Heart left ventricle (tissue), 16 donors: ENCODE results near the gene ERGIC1. TPM values are rescaled to one million over a fixed set of nuclear protein-coding genes. Genes with fewer than 3 reads are reported as not detected.

ENCODE experiments used
- ATAC-seq, 4 donors: fragments of 200-7000 bp; cut with Tn5 transposase; one replicate each; pipeline ENCODE4 v1.9.1; 2020 to 2022; ENCODE audit warnings: moderate library complexity in 4 of 4, mild to moderate bottlenecking in 3 of 4, moderate number of reproducible peaks in 1 of 4
- DNase-seq, 5 donors: peaks; one replicate each; pipeline ENCODE4 v3.0.0-alpha.2; 2020
- H3K27ac ChIP-seq, 12 donors: fragments of 200-600 bp; sonication (generic) in 4 of 12; one replicate each; pipeline versions ENCODE4 v1.5.0 to v1.8.0; 2016 to 2022; ENCODE audit warnings: mild to moderate bottlenecking in 2 of 12
- H3K27me3 ChIP-seq, 9 donors: fragments of 200-600 bp; sonication (generic) in 2 of 9; one replicate each; pipeline versions ENCODE4 v1.5.1 to v1.8.0; 2016 to 2022; ENCODE audit warnings: mild to moderate bottlenecking in 3 of 9
- H3K36me3 ChIP-seq, 9 donors: fragments of 200-600 bp; sonication (generic) in 2 of 9; one replicate each; pipeline versions ENCODE4 v1.5.0 to v1.8.0; 2018 to 2022; ENCODE audit warnings: mild to moderate bottlenecking in 2 of 9
- H3K4me1 ChIP-seq, 12 donors: fragments of 200-600 bp; sonication (generic) in 4 of 12; one replicate each; pipeline versions ENCODE4 v1.5.0 to v1.8.0; 2016 to 2022; ENCODE audit warnings: mild to moderate bottlenecking in 3 of 12
- H3K4me3 ChIP-seq, 12 donors: fragments of 200-600 bp; sonication (generic) in 4 of 12; one replicate each; pipeline versions ENCODE4 v1.5.0 to v1.8.0; 2017 to 2022; ENCODE audit warnings: mild to moderate bottlenecking in 9 of 12, moderate library complexity in 4 of 12
- H3K9me3 ChIP-seq, 12 donors: fragments of 200-600 bp; sonication (generic) in 4 of 12; one replicate each; pipeline versions ENCODE4 v1.5.0 to v1.8.0; 2016 to 2022; ENCODE audit warnings: mild to moderate bottlenecking in 1 of 12
- POLR2A ChIP-seq, 2 donors: fragments of 450-650 bp; IDR thresholded peaks; one replicate each; pipeline ENCODE4 v1.6.1; 2017; ENCODE audit warnings: antibody characterized with exemption in 2 of 2, mild to moderate bottlenecking in 2 of 2, moderate library complexity in 2 of 2
- WGBS, 4 donors: extraction: QIAGEN DNeasy Blood & Tissue Kit in 2 of 4; methylation state at CpG; one replicate each; pipeline versions ENCODE4 v1.1.5 to v1.1.7; 2013 to 2018; 5-methylcytosine and 5-hydroxymethylcytosine counted together
- intact Hi-C, 10 donors: fragments of 100-400 bp; cut with DNase I; formaldehyde crosslinking; loops; one replicate each; pipeline versions ENCODE4 v1.11.1 to v1.14.2; 2022
- polyA plus RNA-seq, 2 donors: library from polyadenylated mRNA; stranded (reverse); fragments of 200-250 nt; gene quantifications; one replicate each; pipeline ENCODE4 v1.2.3, GENCODE V29; 2013
- total RNA-seq, 9 donors: library from RNA; depleted of rRNA in 2 of 9; stranded (reverse); fragments of >200 nt in 2 of 9; fragmentation: NEBNext Ultra II Directional in 3 of 9; extraction: Animal tissue kit (Norgen Biotek cat#: 25700) in 3 of 9; gene quantifications; one replicate each; pipeline versions ENCODE4 v1.1.0 to v1.2.4, GENCODE V29; 2016 to 2023
- TF ChIP-seq, protein P1 (sequence below), 12 donors: fragments of 200-600 bp; sonication (generic) in 4 of 12; IDR thresholded peaks; one replicate each; pipeline versions ENCODE4 v1.5.0 to v1.8.0; 2018 to 2022; ENCODE audit warnings: antibody characterized with exemption in 12 of 12, mild to moderate bottlenecking in 5 of 12
- donor health status: ischemic (EF 13 %, LVEDD 7.1; RV severe dilation, severe dysfunction).
- donor health status: healthy with polysubstance abuse.
- donor health status: DM: no; HTN: yes; CAD: no.
- donor health status: DM: no; HTN: no; CAD: no.
- donor health status: ischemic (EF 25% LVEDD 6.9; RV normal size, moderate dysfunction).
- donor health status: ischemic (EF 25% LVEDD 5.7; RV mildly dilated, moderate dysfunction).
- donor health status: healthy.
- donor health status: DM: yes; HTN: yes; CAD: no.
- donor health status: ischemic (EF 35%, LVEDD 5.7; RV mildly dilated, moderate dysfunction).
- donor health status: nonischemic (EF 11% LVEDD 7.7; RV severe dilation, severe dysfunction).
- donor health status: DM: yes; HTN: yes; CAD: no.
- donor health status: PGD.
- donor health status: ischemic (EF 29% LVEDD 5.4; RV normal size, mild dysfunction).
- donor health status: nonischemic (EF 23%, LVEDD 6.1; RV moderate dilation, normal function).

The ERGIC1 gene
- total and polyA plus RNA-seq, 11 donors, result 66.6 to 115 (median 84.9) TPM

- no peak overlapping the region for H3K27ac ChIP-seq
- H3K9me3 ChIP-seq, result no peaks in the 10 kb centered on the region
- H3K27me3 ChIP-seq, result no peaks in the 10 kb centered on the region
- TF ChIP-seq, protein P1, sequence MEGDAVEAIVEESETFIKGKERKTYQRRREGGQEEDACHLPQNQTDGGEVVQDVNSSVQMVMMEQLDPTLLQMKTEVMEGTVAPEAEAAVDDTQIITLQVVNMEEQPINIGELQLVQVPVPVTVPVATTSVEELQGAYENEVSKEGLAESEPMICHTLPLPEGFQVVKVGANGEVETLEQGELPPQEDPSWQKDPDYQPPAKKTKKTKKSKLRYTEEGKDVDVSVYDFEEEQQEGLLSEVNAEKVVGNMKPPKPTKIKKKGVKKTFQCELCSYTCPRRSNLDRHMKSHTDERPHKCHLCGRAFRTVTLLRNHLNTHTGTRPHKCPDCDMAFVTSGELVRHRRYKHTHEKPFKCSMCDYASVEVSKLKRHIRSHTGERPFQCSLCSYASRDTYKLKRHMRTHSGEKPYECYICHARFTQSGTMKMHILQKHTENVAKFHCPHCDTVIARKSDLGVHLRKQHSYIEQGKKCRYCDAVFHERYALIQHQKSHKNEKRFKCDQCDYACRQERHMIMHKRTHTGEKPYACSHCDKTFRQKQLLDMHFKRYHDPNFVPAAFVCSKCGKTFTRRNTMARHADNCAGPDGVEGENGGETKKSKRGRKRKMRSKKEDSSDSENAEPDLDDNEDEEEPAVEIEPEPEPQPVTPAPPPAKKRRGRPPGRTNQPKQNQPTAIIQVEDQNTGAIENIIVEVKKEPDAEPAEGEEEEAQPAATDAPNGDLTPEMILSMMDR (IDR thresholded peaks at IDR 0.05), result no peak
- TF ChIP-seq POLR2A (IDR thresholded peaks at IDR 0.05), result no peak
- DNase-seq (no peak), ATAC-seq (no peak)
- peaks cover 0 to 73% (median 50%) of the 10 kb centered on the region in 9 donors for H3K36me3 ChIP-seq
- no peak overlapping the region for H3K4me3 ChIP-seq
- H3K4me1 ChIP-seq, result peaks cover 0 to 33% (median 14%) of the 10 kb centered on the region in 12 donors
- WGBS, 4 donors, result 86 to 97% (median 93%) methylated on average over 8 to 10 of the region's 10 CpGs
- intact Hi-C loops, result no loop called here
These were observed 81.5 kb downstream of the ERGIC1 start for GRCh38 chr5:172915514-172915913.

- Histone ChIP-seq H3K27ac (peak overlapping the region in 1 of 12 donors; percentile 76), H3K9me3 (no peaks in the 10 kb centered on the region), H3K36me3 (peaks cover 0 to 70% (median 52%) of the 10 kb centered on the region in 9 donors), H3K4me1 (peaks cover 0 to 12% (median under 1%) of the 10 kb centered on the region in 12 donors), H3K27me3 (no peaks in the 10 kb centered on the region), H3K4me3 (no peak overlapping the region)
- WGBS, 4 donors, result 79 to 87% (median 84%) methylated on average over 28 of the region's 28 CpGs
- ATAC-seq (no peak), DNase-seq (no peak)
- no peak for TF ChIP-seq POLR2A (IDR thresholded peaks at IDR 0.05)
- TF ChIP-seq, protein P1 (IDR thresholded peaks at IDR 0.05), result no peak
- intact Hi-C loops, result no loop called here
These were observed 84.6 kb downstream of the ERGIC1 start for GRCh38 chr5:172918421-172919371.

- Histone ChIP-seq H3K4me1 (peaks cover 0 to 10% (median 0%) of the 10 kb centered on the region in 12 donors), H3K27me3 (no peaks in the 10 kb centered on the region), H3K9me3 (no peaks in the 10 kb centered on the region), H3K27ac (peak overlapping the region in 4 of 12 donors; percentile 12 to 76 (median 23)), H3K4me3 (no peak overlapping the region), H3K36me3 (peaks cover 0 to 77% (median 50%) of the 10 kb centered on the region in 9 donors)
- ATAC-seq, result peak in 3 of 4 donors; percentile 52 to 75 (median 65)
- DNase-seq, result peak in 3 of 5 donors; percentile 45 to 82 (median 63)
- 73 to 77% (median 75%) methylated on average over 15 to 16 of the region's 16 CpGs for WGBS, 4 donors
- intact Hi-C loops, result no loop called here
- TF ChIP-seq POLR2A (IDR thresholded peaks at IDR 0.05), result no peak
- TF ChIP-seq, protein P1 (IDR thresholded peaks at IDR 0.05), result no peak
These were observed 85.7 kb downstream of the ERGIC1 start for GRCh38 chr5:172919525-172920446.
